Measurements from ENCODE around the gene KNTC1.

DNA sequence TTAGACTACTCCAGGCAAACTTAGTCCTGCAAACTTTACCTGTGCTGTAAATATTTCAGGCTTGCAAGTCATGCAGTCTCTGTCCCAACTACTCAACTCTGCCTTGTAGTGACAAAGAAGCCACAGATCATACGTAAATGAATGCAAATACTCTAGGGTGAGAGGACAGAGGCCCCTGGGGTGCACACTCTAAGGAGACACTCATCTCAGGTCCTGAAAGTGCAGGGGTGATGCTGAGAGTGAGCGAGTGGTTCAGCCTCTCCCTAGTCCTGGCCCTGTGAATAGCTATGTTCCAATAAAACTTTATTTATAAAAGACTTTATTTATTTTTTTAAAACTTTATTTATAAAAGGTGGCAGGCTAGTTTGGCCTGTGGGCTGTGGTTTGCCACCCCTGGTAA, 141.2 kb downstream of the KNTC1 start:
- TF ChIP-seq, protein P1, sequence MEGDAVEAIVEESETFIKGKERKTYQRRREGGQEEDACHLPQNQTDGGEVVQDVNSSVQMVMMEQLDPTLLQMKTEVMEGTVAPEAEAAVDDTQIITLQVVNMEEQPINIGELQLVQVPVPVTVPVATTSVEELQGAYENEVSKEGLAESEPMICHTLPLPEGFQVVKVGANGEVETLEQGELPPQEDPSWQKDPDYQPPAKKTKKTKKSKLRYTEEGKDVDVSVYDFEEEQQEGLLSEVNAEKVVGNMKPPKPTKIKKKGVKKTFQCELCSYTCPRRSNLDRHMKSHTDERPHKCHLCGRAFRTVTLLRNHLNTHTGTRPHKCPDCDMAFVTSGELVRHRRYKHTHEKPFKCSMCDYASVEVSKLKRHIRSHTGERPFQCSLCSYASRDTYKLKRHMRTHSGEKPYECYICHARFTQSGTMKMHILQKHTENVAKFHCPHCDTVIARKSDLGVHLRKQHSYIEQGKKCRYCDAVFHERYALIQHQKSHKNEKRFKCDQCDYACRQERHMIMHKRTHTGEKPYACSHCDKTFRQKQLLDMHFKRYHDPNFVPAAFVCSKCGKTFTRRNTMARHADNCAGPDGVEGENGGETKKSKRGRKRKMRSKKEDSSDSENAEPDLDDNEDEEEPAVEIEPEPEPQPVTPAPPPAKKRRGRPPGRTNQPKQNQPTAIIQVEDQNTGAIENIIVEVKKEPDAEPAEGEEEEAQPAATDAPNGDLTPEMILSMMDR (conservative IDR thresholded peaks at IDR 0.05 in 1 of 2, IDR thresholded peaks at IDR 0.05 in 1 of 2; ENCODE audit: extremely low read depth in 1 of 2, insufficient read depth in 1 of 2, low read depth in 1 of 2, low read length in 2 of 2): no peak
- no peak for TF ChIP-seq EZH2 (IDR thresholded peaks at IDR 0.05; ENCODE audit: borderline replicate concordance, low read length)
